Mucosa of descending colon (tissue), 3 donors: Measurements from ENCODE around the gene RUNX1. TPM values are rescaled to one million over a fixed set of nuclear protein-coding genes. Genes with fewer than 3 reads are reported as not detected.

Experiments
- ATAC-seq: fragments of 200-7000 bp; cut with Tn5 transposase; one replicate; pipeline ENCODE4 v1.9.1; 2020; ENCODE audit warnings: mild to moderate bottlenecking, moderate library complexity
- DNase-seq, 3 donors: peaks; one replicate each; pipeline ENCODE4 v3.0.0-alpha.2; 2020
- H3K36me3 ChIP-seq: fragments of 200-600 bp; one replicate; pipeline ENCODE4 v1.8.0; 2021; ENCODE audit warnings: low read depth, mild to moderate bottlenecking
- H3K4me1 ChIP-seq: fragments of 200-600 bp; one replicate; pipeline ENCODE4 v1.8.0; 2021; ENCODE audit warnings: low read depth, mild to moderate bottlenecking
- H3K4me3 ChIP-seq: fragments of 200-600 bp; one replicate; pipeline ENCODE4 v1.8.0; 2021; ENCODE audit warnings: mild to moderate bottlenecking
- H3K9me3 ChIP-seq: fragments of 200-600 bp; one replicate; pipeline ENCODE4 v1.8.0; 2021; ENCODE audit warnings: mild to moderate bottlenecking
- intact Hi-C, 2 donors: fragments of 100-400 bp; cut with DNase I in 1 of 2; cut with micrococcal nuclease in 1 of 2; formaldehyde crosslinking; loops; one replicate each; pipeline versions ENCODE4 v1.11.0 to v1.11.1; 2022; cut with DNase I, micrococcal nuclease
- total RNA-seq, 3 donors: library from RNA; stranded (reverse); fragmentation: NEBNext Ultra II Directional in 2 of 3; extraction: Animal tissue kit (Norgen Biotek cat#: 25700) in 2 of 3; gene quantifications; one replicate each; pipeline versions ENCODE4 v1.2.1 to v1.2.4, GENCODE V29; 2021 to 2023
- TF ChIP-seq, protein P1 (sequence below): fragments of 200-600 bp; IDR thresholded peaks from one replicate; pipeline ENCODE4 v1.8.0; 2022; ENCODE audit warnings: antibody characterized with exemption, mild to moderate bottlenecking
- donor health status: DM: no; HTN: no; CAD: no; lungs with moderate emphysema.
- donor health status: DM: no; HTN: no; CAD: no.
- donor health status: DM: no; HTN: yes; CAD: no.

The RUNX1 gene
- total RNA-seq, 3 donors from 2014 or later, result 16.5 to 29.4 (median 24.0) TPM

DNA sequence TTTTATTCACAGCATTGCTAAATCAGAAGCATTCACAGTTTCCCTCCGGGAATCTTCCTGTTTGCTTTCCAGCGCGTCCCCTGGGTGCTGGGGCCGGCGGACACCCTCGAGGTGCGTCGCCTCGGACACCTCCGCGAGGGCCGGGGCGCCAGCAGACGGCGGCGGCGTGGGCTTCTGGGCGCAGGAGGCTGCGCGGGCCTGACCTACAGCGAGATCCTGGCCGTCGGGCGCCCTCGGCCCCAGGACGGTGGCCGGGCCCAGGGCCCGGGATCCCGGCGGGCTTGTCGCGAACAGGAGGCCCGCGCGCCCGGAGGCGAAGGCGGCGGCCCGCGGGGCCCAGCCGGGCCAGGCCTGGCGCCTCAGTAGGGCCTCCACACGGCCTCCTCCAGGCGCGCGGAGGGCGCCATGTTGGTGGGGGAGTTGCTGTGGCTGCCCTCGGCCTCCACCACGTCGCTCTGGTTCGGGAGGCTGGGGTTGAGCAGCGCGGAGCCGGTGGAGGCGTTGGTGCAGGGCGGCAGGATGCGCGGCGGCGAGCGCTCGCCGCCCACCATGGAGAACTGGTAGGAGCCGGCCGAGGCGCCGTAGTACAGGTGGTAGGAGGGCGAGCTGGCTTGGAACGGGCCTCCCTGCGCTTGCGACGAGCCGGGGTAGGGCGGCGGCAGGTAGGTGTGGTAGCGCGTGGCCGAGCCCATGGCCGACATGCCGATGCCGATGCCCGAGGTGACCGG is 257.2 kb downstream of the RUNX1 start:
- ATAC-seq (no peak), DNase-seq (no peak)
- Histone ChIP-seq H3K4me3 (no peak overlapping the region), H3K4me1 (peaks cover 19% of the 10 kb centered on the region), H3K36me3 (no peaks in the 10 kb centered on the region), H3K9me3 (no peaks in the 10 kb centered on the region)
- TF ChIP-seq, protein P1, sequence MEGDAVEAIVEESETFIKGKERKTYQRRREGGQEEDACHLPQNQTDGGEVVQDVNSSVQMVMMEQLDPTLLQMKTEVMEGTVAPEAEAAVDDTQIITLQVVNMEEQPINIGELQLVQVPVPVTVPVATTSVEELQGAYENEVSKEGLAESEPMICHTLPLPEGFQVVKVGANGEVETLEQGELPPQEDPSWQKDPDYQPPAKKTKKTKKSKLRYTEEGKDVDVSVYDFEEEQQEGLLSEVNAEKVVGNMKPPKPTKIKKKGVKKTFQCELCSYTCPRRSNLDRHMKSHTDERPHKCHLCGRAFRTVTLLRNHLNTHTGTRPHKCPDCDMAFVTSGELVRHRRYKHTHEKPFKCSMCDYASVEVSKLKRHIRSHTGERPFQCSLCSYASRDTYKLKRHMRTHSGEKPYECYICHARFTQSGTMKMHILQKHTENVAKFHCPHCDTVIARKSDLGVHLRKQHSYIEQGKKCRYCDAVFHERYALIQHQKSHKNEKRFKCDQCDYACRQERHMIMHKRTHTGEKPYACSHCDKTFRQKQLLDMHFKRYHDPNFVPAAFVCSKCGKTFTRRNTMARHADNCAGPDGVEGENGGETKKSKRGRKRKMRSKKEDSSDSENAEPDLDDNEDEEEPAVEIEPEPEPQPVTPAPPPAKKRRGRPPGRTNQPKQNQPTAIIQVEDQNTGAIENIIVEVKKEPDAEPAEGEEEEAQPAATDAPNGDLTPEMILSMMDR, result no peak
- intact Hi-C loops, result loop anchor here in 1 of 2 donors (10.0 kb wide), 1 partner anchor 93 kb away; no protein-coding TSS in a partner anchor

DNA sequence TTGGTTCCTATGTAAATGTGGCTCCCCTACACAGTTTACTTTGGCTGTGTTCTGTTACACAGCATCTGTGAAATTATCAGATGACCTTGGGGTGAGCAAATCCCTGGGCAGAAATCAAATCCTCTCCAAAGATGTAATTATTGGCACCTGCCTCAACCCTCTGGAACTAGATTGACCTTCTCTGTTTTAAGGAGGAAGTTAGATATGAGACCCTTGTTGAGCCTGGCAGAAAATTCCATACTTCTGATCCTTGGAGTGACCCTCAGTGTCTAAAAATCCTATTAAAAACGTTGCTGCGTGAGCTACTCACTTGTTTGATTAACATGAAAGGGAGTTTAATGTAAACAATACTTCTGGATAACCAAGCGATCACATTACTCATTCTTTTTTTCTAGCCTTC is 258.3 kb downstream of the RUNX1 start:
- H3K36me3 ChIP-seq, result no peaks in the 10 kb centered on the region
- ATAC-seq (no peak), DNase-seq (no peak)
- no peaks in the 10 kb centered on the region for H3K9me3 ChIP-seq
- TF ChIP-seq, protein P1, result no peak
- peaks cover 8% of the 10 kb centered on the region for H3K4me1 ChIP-seq
- intact Hi-C loops, result loop anchor here in 1 of 2 donors (10.0 kb wide), 1 partner anchor 94 kb away; no protein-coding TSS in a partner anchor
- no peak overlapping the region for H3K4me3 ChIP-seq

- H3K4me1 ChIP-seq, result peaks cover 4% of the 10 kb centered on the region
- H3K9me3 ChIP-seq, result no peaks in the 10 kb centered on the region
- H3K36me3 ChIP-seq, result no peaks in the 10 kb centered on the region
- TF ChIP-seq, protein P1, result no peak
- no peak for ATAC-seq
- DNase-seq, result no peak
- H3K4me3 ChIP-seq, result no peak overlapping the region
- intact Hi-C loops, result loop anchor here in 1 of 2 donors (10.0 kb wide), 1 partner anchor 94 kb away; no protein-coding TSS in a partner anchor
These were observed 258.8 kb downstream of the RUNX1 start for GRCh38 chr21:34790341-34790740.

GRCh38 chr21:34788879-34789278 is 260.2 kb downstream of the RUNX1 start:
- ATAC-seq, result no peak
- intact Hi-C loops, result no loop called here

GRCh38 chr21:34783815-34784214 is 265.3 kb downstream of the RUNX1 start:
- ATAC-seq (no peak), DNase-seq (no peak)
- H3K36me3 ChIP-seq, result no peaks in the 10 kb centered on the region
- no peaks in the 10 kb centered on the region for H3K4me1 ChIP-seq
- H3K9me3 ChIP-seq, result no peaks in the 10 kb centered on the region
- intact Hi-C loops, result no loop called here
- TF ChIP-seq, protein P1, result no peak
- no peak overlapping the region for H3K4me3 ChIP-seq

More at GRCh38 chr21:34788879-34789278, 260.2 kb downstream of the RUNX1 start:
- H3K4me3 ChIP-seq, result no peak overlapping the region
- H3K9me3 ChIP-seq, result no peaks in the 10 kb centered on the region
- H3K36me3 ChIP-seq, result no peaks in the 10 kb centered on the region
- TF ChIP-seq, protein P1, result no peak
- H3K4me1 ChIP-seq, result no peaks in the 10 kb centered on the region
- no peak for DNase-seq
